Measurements from ENCODE around the gene ZBTB45. TPM values are rescaled to one million over a fixed set of nuclear protein-coding genes. Genes with fewer than 3 reads are reported as not detected.
"Not testable (repeated sequence)": the region's sequence is repeated elsewhere in the genome, so short reads cannot be mapped to it uniquely, and the experiment has no call there.

ZBTB45 gene
- total RNA-seq, 2 experiments from 2014 or later: 15.8 to 17.4 TPM

- CTCF ChIA-PET: interaction anchor here (1.0 to 2.5 kb wide), 4 partner anchors 9 to 31 kb away, joined by 3 to 14 read pairs (median 5); partner anchors contain the start of genes CHMP2A and ZBTB45
- POLR2A ChIA-PET: interaction anchor here (1.0 to 5.9 kb wide), 8 partner anchors 9 to 69 kb away, joined by 3 to 89 read pairs (median 11); partner anchors contain the start of genes CHMP2A, UBE2M, ZBTB45 and ZNF446
- peak; percentile 49 for DNase-seq
Observed at GRCh38 chr19:58544591-58545285, 25.1 kb upstream of the ZBTB45 start.

GRCh38 chr19:58543826-58544590 lies 24.4 kb upstream of the ZBTB45 start, which contains the start of gene TRIM28:
TSS of gene TRIM28 (plus strand) at chr19:58544064. CDS start at chr19:58544758, 694 bp downstream.
- Mint-ChIP-seq H3K36me3 (ENCODE audit: low read depth) (peaks cover 40% of the 10 kb centered on the region), H3K27ac (peak within 1 kb of the TSS; percentile 98), H3K4me1 (peaks cover 40% of the 10 kb centered on the region), H3K4me3 (peak within 1 kb of the TSS; percentile 96), H3K9me3 (no peaks in the 10 kb centered on the region), H3K27me3 (peaks cover 11% of the 10 kb centered on the region)
- CTCF ChIA-PET: interaction anchor here (0.7 to 2.5 kb wide), 6 partner anchors 8 to 37 kb away, joined by 3 to 14 read pairs (median 4); partner anchors contain the start of genes CHMP2A and ZBTB45
- POLR2A ChIA-PET: interaction anchor here (0.6 to 5.9 kb wide), 10 partner anchors 10 to 68 kb away, joined by 3 to 89 read pairs (median 6); partner anchors contain the start of genes CHMP2A, SLC27A5, UBE2M and ZBTB45
- DNase-seq: peak; percentile 100

More at GRCh38 chr19:58544591-58545285, 25.1 kb upstream of the ZBTB45 start:
- H3K4me3 Mint-ChIP-seq: peak overlapping the region; percentile 96
- H3K9me3 Mint-ChIP-seq: no peaks in the 10 kb centered on the region
- peaks cover 47% of the 10 kb centered on the region for H3K36me3 Mint-ChIP-seq (ENCODE audit: low read depth)
- peaks cover 6% of the 10 kb centered on the region for H3K27me3 Mint-ChIP-seq
- peak overlapping the region; percentile 82 for H3K27ac Mint-ChIP-seq
- H3K4me1 Mint-ChIP-seq: peaks cover 34% of the 10 kb centered on the region

- Mint-ChIP-seq H3K4me1 (peaks cover 43% of the 10 kb centered on the region), H3K36me3 (ENCODE audit: low read depth) (peaks cover 30% of the 10 kb centered on the region), H3K27me3 (peaks cover 17% of the 10 kb centered on the region)
- POLR2A ChIA-PET: interaction anchor here (1.3 to 5.9 kb wide), 5 partner anchors 9 to 67 kb away, joined by 5 to 89 read pairs (median 57); partner anchors contain the start of genes CHMP2A, UBE2M, ZBTB45 and ZNF446
- H3K9me3 Mint-ChIP-seq, DNase-seq, H3K4me3 Mint-ChIP-seq, H3K27ac Mint-ChIP-seq: not testable (repeated sequence)
- CTCF ChIA-PET: interaction anchor here (1.3 to 2.5 kb wide), 2 partner anchors 9 to 22 kb away, joined by 3 to 14 read pairs; partner anchors contain the start of gene ZBTB45
Observed at GRCh38 chr19:58542641-58543372, 23.2 kb upstream of the ZBTB45 start.

- Mint-ChIP-seq H3K27me3 (peaks cover 17% of the 10 kb centered on the region), H3K4me1 (peaks cover 22% of the 10 kb centered on the region)
- not testable (repeated sequence) for H3K9me3 Mint-ChIP-seq; H3K4me3 Mint-ChIP-seq; H3K27ac Mint-ChIP-seq; DNase-seq; H3K36me3 Mint-ChIP-seq (ENCODE audit: low read depth)
- CTCF ChIA-PET: interaction anchor here (1.9 kb wide), 2 partner anchors 20 to 25 kb away, joined by 5 to 8 read pairs; partner anchors contain the start of gene ZBTB45
- POLR2A ChIA-PET: interaction anchor here (1.6 kb wide), 1 partner anchor 15 kb away, joined by 4 read pairs; the partner anchor contains the start of gene CHMP2A
Observed at GRCh38 chr19:58539169-58539559, 19.6 kb upstream of the ZBTB45 start.

GRCh38 chr19:58538257-58539168 lies 18.9 kb upstream of the ZBTB45 start:
- no peaks in the 10 kb centered on the region for H3K36me3 Mint-ChIP-seq (ENCODE audit: low read depth)
- peaks cover 14% of the 10 kb centered on the region for H3K27me3 Mint-ChIP-seq
- peak; percentile 54 for DNase-seq
- H3K4me1 Mint-ChIP-seq: peaks cover 17% of the 10 kb centered on the region
- no peaks in the 10 kb centered on the region for H3K9me3 Mint-ChIP-seq
- ChIA-PET POLR2A (interaction anchor here (1.3 to 1.6 kb wide), 2 partner anchors 16 to 18 kb away, joined by 4 to 5 read pairs; partner anchors contain the start of gene CHMP2A), CTCF (interaction anchor here (1.9 kb wide), 2 partner anchors 19 to 24 kb away, joined by 5 to 8 read pairs; partner anchors contain the start of gene ZBTB45)
- H3K27ac Mint-ChIP-seq: no peak overlapping the region
- H3K4me3 Mint-ChIP-seq: peak overlapping the region; percentile 64

- Mint-ChIP-seq H3K9me3 (no peaks in the 10 kb centered on the region), H3K36me3 (ENCODE audit: low read depth) (no peaks in the 10 kb centered on the region), H3K4me3 (no peak overlapping the region), H3K27ac (no peak overlapping the region), H3K4me1 (peaks cover 15% of the 10 kb centered on the region), H3K27me3 (peaks cover 16% of the 10 kb centered on the region)
- ChIA-PET POLR2A (interaction anchor here (1.3 to 1.6 kb wide), 2 partner anchors 17 kb away, joined by 4 to 5 read pairs; partner anchors contain the start of gene CHMP2A), CTCF (interaction anchor here (1.9 kb wide), 2 partner anchors 18 to 23 kb away, joined by 5 to 8 read pairs; partner anchors contain the start of gene ZBTB45)
- no peak for DNase-seq
Observed at GRCh38 chr19:58536852-58537798, 17.5 kb upstream of the ZBTB45 start.

GRCh38 chr19:58535857-58536256 lies 16.2 kb upstream of the ZBTB45 start:
- H3K27me3 Mint-ChIP-seq: peaks cover 22% of the 10 kb centered on the region
- POLR2A ChIA-PET: no interaction called here
- H3K36me3 Mint-ChIP-seq (ENCODE audit: low read depth): no peaks in the 10 kb centered on the region
- peaks cover 15% of the 10 kb centered on the region for H3K4me1 Mint-ChIP-seq
- no peak for DNase-seq
- no peak overlapping the region for H3K27ac Mint-ChIP-seq
- H3K9me3 Mint-ChIP-seq: no peaks in the 10 kb centered on the region
- CTCF ChIA-PET: interaction anchor here (0.8 kb wide), 1 partner anchor 17 kb away, joined by 3 read pairs; no protein-coding TSS in a partner anchor
- no peak overlapping the region for H3K4me3 Mint-ChIP-seq

GRCh38 chr19:58531034-58531840 lies 11.6 kb upstream of the ZBTB45 start:
- peaks cover 16% of the 10 kb centered on the region for H3K27me3 Mint-ChIP-seq

GRCh38 chr19:58529405-58529804 lies 9.8 kb upstream of the ZBTB45 start:
- Mint-ChIP-seq H3K36me3 (ENCODE audit: low read depth) (no peaks in the 10 kb centered on the region), H3K27me3 (peaks cover 16% of the 10 kb centered on the region), H3K4me3 (no peak overlapping the region), H3K9me3 (no peaks in the 10 kb centered on the region), H3K27ac (no peak overlapping the region), H3K4me1 (peaks cover 2% of the 10 kb centered on the region)
- POLR2A ChIA-PET: no interaction called here
- DNase-seq: no peak
- CTCF ChIA-PET: interaction anchor here (1.1 to 1.2 kb wide), 2 partner anchors 9 to 52 kb away, joined by 3 to 7 read pairs; partner anchors contain the start of gene ZBTB45

More at GRCh38 chr19:58531034-58531840, 11.6 kb upstream of the ZBTB45 start:
- POLR2A ChIA-PET: interaction anchor here (2.1 kb wide), 1 partner anchor 11 kb away, joined by 7 read pairs; the partner anchor contains the start of gene ZBTB45
- CTCF ChIA-PET: no interaction called here
- DNase-seq: no peak
- H3K4me3 Mint-ChIP-seq: no peak overlapping the region
- no peaks in the 10 kb centered on the region for H3K36me3 Mint-ChIP-seq (ENCODE audit: low read depth)
- H3K4me1 Mint-ChIP-seq: peaks cover 2% of the 10 kb centered on the region
- no peaks in the 10 kb centered on the region for H3K9me3 Mint-ChIP-seq
- H3K27ac Mint-ChIP-seq: no peak overlapping the region

- no peak overlapping the region for H3K4me3 Mint-ChIP-seq
- peaks cover 24% of the 10 kb centered on the region for H3K4me1 Mint-ChIP-seq
- H3K27ac Mint-ChIP-seq: no peak overlapping the region
- H3K36me3 Mint-ChIP-seq (ENCODE audit: low read depth): peaks cover 16% of the 10 kb centered on the region
- no peak for DNase-seq
- no peaks in the 10 kb centered on the region for H3K27me3 Mint-ChIP-seq
- no peaks in the 10 kb centered on the region for H3K9me3 Mint-ChIP-seq
- ChIA-PET POLR2A (interaction anchor here (0.7 kb wide), 1 partner anchor 11 kb away, joined by 3 read pairs; the partner anchor contains the start of gene SLC27A5), CTCF (interaction anchor here (1.2 kb wide), 1 partner anchor 9 kb away, joined by 3 read pairs; no protein-coding TSS in a partner anchor)
Observed at GRCh38 chr19:58522709-58523108, 3.1 kb upstream of the ZBTB45 start.

Data from activated CD4-positive, alpha-beta memory T cell treated with anti-CD3 and anti-CD28 coated beads, Interleukin-2, amount 10 ng/mL, durations not matched to agents 7 days and 5 days (primary cell).